A172 (cell line): ENCODE measurements around the gene DNAJB1. TPM values are rescaled to one million over a fixed set of nuclear protein-coding genes. Genes with fewer than 3 reads are reported as not detected.
"Not testable (repeated sequence)": the region's sequence is repeated elsewhere in the genome, so short reads cannot be mapped to it uniquely, and the experiment has no call there.

ENCODE experiments used
- DNase-seq: peaks from one replicate; pipeline ENCODE4 v3.0.0-alpha.2; 2015; ENCODE audit warnings: low spot score
- total RNA-seq: library from RNA; depleted of rRNA; stranded (reverse); fragments of >200 nt; shearing (Covaris generic); gene quantifications from 2 replicates; pipeline ENCODE4 v1.2.3, GENCODE V29; 2014

Gene DNAJB1
- total RNA-seq, 1 experiment from 2014 or later: 216 TPM

DNA sequence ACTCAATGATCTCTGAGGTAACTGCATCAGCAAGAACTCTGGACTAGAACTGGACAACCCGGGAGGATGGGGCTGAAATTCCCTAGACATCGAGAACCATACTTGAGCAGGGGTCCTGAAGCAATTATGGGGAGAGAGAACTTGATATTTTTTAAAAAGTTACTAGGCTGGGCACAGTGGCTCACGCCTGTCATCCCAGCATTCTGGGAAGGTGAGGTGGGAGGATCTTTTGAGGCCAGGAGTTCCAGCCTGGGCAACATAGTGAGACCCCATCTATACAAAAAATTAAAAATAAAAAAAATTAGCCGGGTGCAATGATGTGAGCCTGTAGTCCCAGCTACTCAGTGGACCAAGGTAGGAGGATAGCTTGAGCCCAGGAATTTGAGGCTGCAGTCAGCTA lies 2.3 kb upstream of the DNAJB1 start:
- DNase-seq: no peak

GRCh38 chr19:14519860-14520407 lies 1.7 kb upstream of the DNAJB1 start:
- DNase-seq: peak; percentile 97

- no peak for DNase-seq
Observed at GRCh38 chr19:14519245-14519859, 1.2 kb upstream of the DNAJB1 start.

- no peak for DNase-seq
Observed at GRCh38 chr19:14517446-14517839, 754 bp downstream of the DNAJB1 start.

DNA sequence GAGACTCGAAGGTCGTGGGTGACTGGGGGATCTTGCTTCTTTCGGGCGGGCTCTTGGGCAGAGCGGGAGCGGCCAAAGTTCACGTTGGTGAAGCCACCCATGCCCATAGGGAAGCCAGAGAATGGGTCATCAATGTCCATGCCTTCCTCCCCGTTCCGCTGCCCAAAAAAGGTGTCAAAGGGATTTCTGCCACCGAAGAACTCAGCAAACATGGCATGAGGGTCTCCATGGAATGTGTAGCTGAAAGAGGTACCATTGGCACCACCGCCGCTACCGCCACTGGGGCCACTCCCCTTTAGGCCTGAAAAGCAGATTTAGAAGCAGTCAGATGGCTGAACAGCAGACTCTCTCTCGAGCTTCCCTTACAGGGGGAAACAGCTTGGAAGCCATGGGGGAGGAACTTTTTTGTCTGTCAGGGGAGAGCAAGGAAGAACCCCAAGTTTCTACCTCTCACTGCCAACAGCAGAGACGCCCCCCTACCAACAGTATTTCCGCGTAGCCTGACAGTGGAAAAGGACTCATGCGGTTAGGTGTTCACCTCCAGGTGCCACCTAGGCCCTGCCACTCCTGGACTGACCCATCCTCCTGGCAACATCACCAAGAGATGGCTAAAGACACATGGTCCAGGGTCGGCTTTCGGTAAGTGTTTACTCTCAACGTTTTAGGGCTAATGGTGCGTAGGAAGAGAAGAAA lies 1.3 kb downstream of the DNAJB1 start:
- DNase-seq: no peak

- DNase-seq: no peak
Observed at GRCh38 chr19:14516048-14516534, 2.1 kb downstream of the DNAJB1 start.

DNA sequence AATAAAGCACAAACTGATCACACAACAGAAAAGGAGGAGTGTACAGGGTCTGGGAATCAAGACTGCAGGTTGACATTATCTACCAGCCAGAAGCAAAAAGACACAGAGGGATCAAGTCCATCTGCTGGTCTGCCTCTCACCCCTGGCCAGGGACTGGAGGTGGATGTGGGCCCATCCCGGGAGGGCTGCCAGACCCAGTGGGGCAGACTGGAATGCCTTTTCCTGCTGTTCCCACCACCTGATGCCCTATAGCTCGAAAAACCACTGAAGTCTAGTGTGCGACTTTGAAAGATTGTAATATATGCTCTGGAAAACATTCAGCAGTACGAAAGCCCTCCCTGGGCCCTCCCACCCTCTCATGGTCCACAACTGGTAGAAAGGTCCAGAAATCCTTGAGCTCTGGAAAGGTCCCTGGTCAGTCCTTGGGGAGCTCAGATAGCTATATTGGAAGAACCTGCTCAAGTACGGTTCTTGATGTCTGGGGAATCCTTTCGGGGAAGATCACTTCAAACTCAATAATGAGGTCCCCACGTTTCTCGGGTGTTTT lies 2.6 kb downstream of the DNAJB1 start:
- DNase-seq: no peak

GRCh38 chr19:14514215-14514863 lies 3.9 kb downstream of the DNAJB1 start:
- DNase-seq: no peak

GRCh38 chr19:14512406-14512961 lies 5.7 kb downstream of the DNAJB1 start:
- no peak for DNase-seq

DNA sequence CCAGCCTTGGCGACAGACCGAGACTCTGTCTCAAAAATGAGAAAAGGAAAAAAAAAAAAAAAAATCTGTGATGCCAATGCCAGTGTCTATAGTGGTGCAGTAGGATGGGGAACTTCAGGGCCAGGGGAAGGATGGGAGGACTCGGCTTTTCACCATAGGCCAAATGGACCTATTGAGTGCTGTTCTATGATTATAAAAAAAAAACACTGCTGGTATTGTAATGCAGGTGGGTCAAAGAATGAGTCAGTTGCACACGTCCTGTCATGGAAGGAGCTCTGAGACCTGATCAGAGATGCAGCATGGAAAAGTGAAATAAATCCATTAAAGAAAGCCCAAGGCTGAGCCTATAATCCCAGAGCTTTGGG lies 7.0 kb downstream of the DNAJB1 start:
- no peak for DNase-seq

DNA sequence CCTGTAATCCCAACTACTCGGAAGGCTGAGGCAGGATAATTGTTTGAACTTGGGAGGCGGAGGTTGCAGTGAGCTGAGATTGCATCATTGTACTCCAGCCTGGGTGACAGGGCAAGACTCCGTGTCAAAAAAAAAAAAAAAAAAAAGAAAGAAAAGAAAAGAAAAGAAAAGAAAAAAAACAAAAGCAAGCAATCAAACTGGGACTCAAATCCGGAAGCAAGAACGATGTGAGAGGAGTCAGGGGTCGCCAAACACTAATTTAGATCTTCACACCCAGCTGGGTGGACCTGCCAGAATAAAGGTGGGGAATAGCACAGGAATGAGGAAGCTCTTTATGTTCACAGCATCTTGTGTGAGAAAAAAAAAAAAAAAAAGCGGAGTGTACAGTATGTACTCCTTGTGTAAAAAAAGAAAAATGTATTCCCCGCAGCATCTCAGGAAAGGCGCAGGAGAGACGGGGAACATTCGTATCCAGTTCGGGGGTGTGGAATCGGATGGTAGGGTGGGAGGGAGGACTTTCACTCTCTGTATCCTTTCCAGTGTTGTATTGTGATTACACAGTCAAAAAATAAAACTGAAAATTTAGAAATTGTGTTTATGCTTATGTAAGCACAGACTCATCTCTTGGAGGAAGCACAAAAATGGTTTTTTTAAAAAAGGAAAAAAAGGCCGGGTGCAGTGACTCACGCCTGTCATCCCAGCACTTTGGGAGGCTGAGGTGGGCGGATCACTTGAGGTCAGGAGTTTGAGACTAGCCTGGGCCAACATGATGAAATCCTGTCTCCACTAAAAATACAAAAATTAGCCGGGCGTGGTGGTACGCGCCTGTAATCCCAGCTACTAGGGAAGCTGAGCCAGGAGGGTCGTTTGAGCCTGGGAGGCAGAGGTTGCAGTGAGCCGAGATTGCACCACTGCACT lies 7.6 kb downstream of the DNAJB1 start:
- peak; percentile 72 for DNase-seq

DNA sequence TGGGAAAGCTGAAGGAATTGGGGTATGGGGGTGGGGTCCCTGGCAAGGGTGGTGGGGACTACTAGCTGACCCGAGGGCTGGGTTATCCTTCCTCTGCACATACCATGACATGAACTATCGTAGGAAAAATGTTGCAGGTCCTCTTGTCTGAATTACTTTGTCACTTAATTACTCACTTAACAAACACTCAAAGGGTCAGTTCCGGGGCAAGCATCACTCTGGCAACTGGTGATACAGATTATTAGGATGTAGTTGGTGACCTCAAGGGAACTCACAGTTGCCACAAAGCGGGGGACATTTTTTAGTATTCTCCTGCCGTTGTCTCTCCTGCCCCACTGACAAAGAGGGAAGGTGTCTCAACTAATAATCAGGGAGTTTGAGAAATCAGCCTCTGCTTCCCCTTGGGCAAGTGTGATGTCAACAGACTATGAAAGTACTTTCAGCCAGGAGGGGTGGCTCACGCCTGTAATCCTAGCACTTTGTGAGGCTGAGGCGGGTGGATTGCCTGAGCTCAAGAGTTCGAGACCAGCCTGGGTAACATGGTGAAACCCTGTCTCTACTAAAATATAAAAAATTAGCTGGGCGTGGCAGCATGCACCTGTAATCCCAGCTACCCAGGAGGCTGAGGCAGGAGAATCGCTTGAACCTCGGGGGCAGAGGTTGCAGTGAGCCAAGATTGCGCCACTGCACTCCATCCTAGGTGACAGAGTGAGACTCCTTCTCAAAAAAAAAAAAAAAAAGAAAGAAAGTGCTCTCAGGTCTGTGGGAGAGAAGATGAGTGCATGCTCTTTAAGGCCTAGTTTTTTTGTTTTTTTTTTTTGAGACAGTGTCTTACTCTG lies 10.3 kb downstream of the DNAJB1 start:
- peak; percentile 90 for DNase-seq

DNA sequence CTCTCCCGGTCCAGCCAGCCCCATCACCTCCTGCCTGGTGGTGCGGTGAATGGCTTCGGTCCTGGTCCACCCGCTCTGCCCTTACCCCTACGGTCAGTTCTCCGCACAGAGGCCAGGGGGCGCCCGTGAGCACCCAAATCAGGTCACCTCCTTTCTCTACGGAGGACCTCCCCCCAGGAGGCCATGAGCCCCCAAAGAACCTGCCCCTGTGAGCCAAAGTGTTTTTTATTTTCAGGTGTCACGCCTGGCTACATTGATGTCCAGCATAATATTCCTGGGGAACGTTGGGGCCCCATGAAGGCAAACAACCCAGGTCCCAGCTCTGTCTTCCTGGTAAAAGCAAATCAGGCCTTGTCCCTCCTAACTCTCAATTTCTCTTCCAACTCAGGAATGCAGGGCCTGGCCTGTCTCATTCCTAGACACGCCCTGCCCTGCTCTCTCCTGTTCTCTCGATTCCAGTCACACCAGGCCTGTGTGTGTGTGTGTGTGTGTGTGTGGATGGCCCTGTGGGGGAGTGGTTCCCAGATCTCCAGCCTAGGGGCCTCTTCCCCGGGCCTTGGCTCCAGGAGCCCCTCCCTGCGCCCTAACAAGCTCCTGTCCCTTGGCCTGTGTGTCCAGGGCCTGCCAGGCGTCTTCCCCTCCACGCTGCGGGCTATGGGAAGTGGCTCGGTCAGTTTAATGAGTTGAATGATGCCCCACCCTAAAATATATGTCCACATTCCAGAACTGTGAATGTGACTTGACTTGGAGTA lies 12.5 kb downstream of the DNAJB1 start:
- DNase-seq: peak; percentile 98

- not testable (repeated sequence) for DNase-seq
Observed at GRCh38 chr19:14504575-14504974, 13.6 kb downstream of the DNAJB1 start.

- DNase-seq: no peak
Observed at GRCh38 chr19:14503285-14503684, 14.9 kb downstream of the DNAJB1 start.

- no peak for DNase-seq
Observed at GRCh38 chr19:14502334-14503092, 15.7 kb downstream of the DNAJB1 start.

- DNase-seq: no peak
Observed at GRCh38 chr19:14497228-14497921, 20.8 kb downstream of the DNAJB1 start.

DNA sequence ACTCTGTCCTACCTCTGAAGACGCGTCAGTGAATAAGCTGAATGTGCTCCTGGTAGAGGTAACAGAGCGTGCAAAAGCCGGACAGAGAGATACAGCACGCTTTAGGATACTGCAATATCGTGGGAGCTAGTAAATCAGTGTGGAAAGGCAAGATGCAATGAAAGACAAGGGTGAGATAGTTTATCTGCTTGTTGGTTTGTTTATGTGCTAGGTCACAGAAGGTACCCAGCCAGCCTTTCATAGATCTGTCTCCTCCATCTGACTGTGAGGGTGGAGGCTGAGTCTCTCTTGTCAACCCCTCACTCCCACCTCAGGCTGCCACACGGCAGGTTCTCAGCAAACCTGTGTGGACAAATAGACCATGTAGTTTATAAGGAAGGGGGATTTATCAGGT lies 21.4 kb downstream of the DNAJB1 start:
- DNase-seq: no peak
